Astrocyte of the spinal cord (primary cell): ENCODE results near the gene DDX51.

Experiments used
- DNase-seq: peaks from one replicate; pipeline ENCODE4 v3.0.0; 2011; ENCODE audit warnings: low read depth, low spot score
- H3K4me3 ChIP-seq: 2 replicates; pipeline ENCODE4 v1.5.1; 2011; ENCODE audit warnings: low read depth, mild to moderate bottlenecking, low read length, moderate library complexity
- CTCF ChIP-seq: IDR thresholded peaks from 2 replicates; pipeline ENCODE4 v1.5.1; 2012; ENCODE audit warnings: low read depth, mild to moderate bottlenecking, low read length, inconsistent platforms
- in situ Hi-C: cut with HindIII; loops from 2 replicates; pipeline ENCODE4 v1.10.0; 2017; ENCODE audit warnings: low sequenced_read_pairs

Gene DDX51

GRCh38 chr12:132166093-132166492, 22.0 kb upstream of the DDX51 start:
- no peak overlapping the region for H3K4me3 ChIP-seq
- no peak for DNase-seq
- in situ Hi-C loops: no loop called here
- no peak for TF ChIP-seq CTCF

- TF ChIP-seq CTCF: no peak
- DNase-seq: no peak
- in situ Hi-C loops: no loop called here
- no peak overlapping the region for H3K4me3 ChIP-seq
Observed at GRCh38 chr12:132165584-132165983, 21.5 kb upstream of the DDX51 start.

GRCh38 chr12:132164426-132164825, 20.3 kb upstream of the DDX51 start:
- in situ Hi-C loops: no loop called here
- no peak for DNase-seq
- no peak overlapping the region for H3K4me3 ChIP-seq
- no peak for TF ChIP-seq CTCF

GRCh38 chr12:132163911-132164288, 19.8 kb upstream of the DDX51 start:
- in situ Hi-C loops: no loop called here
- no peak overlapping the region for H3K4me3 ChIP-seq
- no peak for DNase-seq
- TF ChIP-seq CTCF: peak; percentile 19

- DNase-seq: no peak
- in situ Hi-C loops: no loop called here
- no peak overlapping the region for H3K4me3 ChIP-seq
- TF ChIP-seq CTCF: no peak
Observed at GRCh38 chr12:132163041-132163910, 19.2 kb upstream of the DDX51 start.

DNA sequence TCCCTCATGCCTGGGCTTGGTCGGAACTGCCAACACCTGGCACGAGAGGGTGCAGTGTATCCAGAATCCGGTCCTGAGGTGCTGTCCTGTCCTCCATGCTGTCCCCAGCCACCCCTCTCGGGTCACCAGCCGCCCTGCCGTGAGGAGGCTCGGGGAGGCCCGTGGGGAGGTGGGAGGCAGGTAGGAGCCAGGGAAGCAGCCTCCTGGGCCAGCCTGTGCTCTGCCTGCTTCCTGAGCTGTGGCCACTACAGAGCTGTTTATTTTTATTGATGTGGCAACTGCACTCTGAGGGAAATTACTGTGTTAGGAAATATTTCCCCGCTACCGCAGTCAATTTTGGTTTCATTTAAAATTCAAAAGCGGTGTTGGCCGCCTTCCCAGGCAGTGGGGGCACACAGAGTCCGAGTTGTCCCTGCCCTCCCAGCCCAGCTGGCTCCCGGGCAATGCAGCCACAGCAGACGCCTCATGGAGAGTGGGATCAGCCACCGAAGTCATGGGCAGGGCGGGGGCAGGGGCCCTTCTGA, 18.5 kb upstream of the DDX51 start:
- H3K4me3 ChIP-seq: no peak overlapping the region
- in situ Hi-C loops: no loop called here
- TF ChIP-seq CTCF: no peak
- DNase-seq: peak; percentile 88
